Stimulated activated CD4-positive, alpha-beta T cell treated with anti-CD3 and anti-CD28 coated beads, Interleukin-1b, Interleukin-23, amount 100 ng/mL, for 48 hours (primary cell): Measurements from ENCODE around the gene MCTP1.

Experiments
- DNase-seq: peaks from one replicate; pipeline ENCODE4 v3.0.0-alpha.2; 2020

Gene MCTP1

GRCh38 chr5:95070453-95070852 is 214.4 kb downstream of the MCTP1 start:
- DNase-seq: no peak

DNA sequence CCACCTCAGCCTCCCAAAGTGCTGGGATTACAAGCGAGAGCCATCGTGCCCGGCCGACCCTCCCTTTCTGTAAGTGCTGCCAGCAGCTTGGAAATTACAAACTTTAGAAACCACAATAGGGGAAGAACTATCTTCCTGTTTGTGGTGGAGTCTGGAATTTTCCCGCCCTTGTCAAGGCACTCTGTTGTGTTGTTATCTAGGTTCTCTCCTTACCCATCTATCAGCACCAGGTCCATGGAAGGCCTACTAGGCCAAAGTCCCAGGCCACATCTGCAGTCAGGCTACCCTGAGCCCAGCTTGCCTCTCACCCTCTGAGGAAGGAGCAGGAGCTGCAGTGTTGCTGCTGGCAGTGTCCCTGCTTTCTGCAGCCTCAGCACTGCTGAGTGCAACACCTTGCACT is 214.9 kb downstream of the MCTP1 start:
- no peak for DNase-seq

DNA sequence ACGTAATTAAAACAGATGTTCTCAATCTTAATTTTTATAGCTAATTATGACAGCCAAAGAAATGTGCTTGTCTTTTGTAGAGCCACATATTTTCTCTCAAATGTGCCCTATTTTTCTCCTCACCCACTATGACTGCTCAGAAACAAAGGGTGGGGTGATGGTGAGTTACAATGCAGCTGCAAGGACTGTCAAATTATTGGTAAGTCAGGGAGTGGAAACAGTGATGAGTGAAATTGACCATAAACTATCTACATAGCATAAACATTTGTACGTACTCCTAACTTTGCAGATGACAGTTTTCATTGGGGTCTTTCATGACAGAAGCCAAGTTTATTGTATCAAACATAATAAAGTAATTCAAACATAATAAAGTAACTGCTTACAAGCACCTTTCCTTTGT is 215.9 kb downstream of the MCTP1 start:
- no peak for DNase-seq

DNA sequence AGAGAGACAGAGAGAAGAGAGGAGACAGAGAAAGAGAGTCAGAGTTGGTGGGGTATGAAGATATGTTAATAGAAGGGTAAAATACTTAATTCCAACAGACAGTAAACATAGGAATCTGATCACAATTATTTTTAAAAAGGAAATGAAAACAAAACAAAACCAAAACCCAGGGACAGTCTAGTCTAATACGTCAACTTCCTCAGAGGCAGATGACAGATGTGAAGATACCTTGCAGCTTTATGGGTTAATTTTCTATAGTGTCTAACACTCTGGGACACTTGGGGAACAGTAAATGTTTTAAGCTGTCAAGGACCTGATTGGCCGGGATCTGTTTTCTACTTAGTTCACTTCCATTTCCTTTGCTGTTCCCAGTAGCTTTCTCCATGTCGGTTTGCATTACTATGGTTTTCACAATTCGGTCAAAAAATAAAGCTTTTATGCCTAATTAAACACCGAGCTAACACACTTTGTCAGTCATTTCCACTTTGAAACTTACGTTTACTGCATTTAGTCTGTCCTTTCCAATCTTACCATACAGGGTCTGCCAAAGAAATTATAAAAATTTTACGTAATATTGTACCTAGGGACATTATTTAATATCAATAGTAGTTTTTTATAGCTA is 216.5 kb downstream of the MCTP1 start:
- DNase-seq: no peak

- DNase-seq: no peak
Measured at GRCh38 chr5:95066048-95066447, 218.8 kb downstream of the MCTP1 start.

- no peak for DNase-seq
Measured at GRCh38 chr5:95063492-95063891, 221.4 kb downstream of the MCTP1 start.

- no peak for DNase-seq
Measured at GRCh38 chr5:95060098-95060497, 224.8 kb downstream of the MCTP1 start.

DNA sequence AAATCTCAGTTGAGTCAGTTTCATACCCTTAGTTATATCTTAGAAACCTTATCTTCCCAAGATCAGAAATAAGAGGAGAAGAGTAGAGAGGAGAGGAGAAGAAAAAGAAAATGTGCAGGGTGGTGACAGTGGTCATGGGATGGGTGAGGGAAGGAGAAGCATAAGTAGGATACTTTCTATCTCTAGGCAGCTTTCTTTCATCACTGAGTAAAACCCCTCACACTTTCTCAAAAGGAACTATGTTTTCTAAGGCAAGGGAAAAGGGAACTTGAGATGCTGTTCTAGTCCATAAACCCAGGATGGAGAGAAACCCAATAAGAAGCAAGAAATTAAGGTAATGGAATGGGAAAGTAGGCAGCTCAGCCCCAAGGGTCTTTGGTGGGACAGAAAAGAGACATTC is 225.3 kb downstream of the MCTP1 start:
- DNase-seq: no peak

DNA sequence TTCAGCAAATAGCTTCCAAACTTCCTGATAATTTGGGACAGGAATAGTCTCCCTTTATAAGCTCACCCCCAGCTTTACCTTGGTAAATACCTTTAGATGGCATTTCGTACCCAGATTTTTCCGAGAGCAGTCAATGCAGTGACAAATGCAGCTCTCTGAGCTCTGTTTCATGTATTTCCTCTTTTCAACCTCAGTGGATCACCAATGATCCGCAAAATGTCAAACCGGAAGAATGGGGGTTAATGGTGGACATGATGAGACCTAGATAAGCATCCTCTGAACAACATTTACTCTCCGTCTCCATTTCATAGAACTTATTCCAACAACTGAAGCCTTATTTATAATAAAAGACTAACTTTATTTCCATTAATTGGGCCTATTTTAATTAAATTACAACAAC is 227.3 kb downstream of the MCTP1 start:
- DNase-seq: no peak

GRCh38 chr5:95053253-95053652 is 231.6 kb downstream of the MCTP1 start:
- DNase-seq: no peak

- no peak for DNase-seq
Measured at GRCh38 chr5:95050708-95051107, 234.2 kb downstream of the MCTP1 start.

DNA sequence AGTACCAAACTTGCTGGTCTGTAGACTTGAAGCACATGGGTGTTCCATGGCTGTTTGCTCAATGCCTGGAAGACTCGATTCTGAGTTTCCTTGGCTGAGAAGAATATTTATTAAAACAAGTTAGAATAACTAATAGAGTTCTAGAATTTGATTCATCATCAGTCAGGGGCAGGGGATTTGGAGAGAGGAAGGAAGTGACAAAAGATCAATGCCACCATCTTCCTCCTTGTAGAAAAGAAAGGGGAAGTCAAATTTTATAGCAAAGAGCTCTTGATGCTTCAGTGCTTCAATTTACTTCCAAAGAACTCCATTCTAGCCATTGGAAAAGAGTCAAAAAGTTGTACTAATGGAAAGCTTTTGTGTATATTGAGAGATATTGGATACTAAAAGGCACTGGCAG is 236.3 kb downstream of the MCTP1 start:
- no peak for DNase-seq

DNA sequence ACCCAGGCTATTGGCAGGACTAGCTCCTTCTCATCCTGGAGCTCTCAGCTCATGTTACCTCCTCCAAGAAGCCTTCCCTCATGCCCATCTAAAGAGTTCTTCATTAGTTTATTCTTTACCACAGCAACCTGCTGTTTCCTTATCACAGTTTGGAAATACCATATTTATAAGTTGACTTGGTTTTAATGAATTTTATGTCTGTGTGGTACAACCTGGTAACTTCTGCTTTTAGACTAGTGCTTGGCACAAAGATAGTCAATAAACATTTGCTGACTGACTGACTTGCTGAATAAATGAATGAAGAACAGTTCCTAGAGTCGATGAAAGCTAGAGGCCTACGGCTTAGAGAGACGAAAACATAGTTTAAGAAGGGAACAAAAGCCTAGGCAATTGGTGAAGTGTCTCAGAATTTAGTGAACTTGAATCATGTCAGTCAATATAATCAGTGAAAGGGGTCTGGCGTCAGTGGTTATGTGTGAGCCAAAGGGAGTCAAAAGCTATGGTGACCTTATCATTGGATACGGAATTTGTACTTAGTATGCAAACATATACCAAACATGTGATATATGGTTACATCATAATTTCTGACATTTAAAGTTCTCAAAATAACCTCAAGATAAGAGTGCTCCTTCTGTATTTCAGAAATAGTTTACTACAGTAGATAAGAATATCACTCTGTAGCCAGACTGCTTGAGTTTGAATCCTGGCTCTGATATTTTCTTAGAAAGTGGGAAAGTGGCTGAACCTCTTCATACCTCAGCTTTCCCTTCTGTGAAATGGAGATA is 239.5 kb downstream of the MCTP1 start:
- no peak for DNase-seq

- no peak for DNase-seq
Measured at GRCh38 chr5:95044096-95044495, 240.8 kb downstream of the MCTP1 start.

GRCh38 chr5:95043648-95044047 is 241.2 kb downstream of the MCTP1 start:
- no peak for DNase-seq

- DNase-seq: no peak
Measured at GRCh38 chr5:95043234-95043633, 241.7 kb downstream of the MCTP1 start.

GRCh38 chr5:95042037-95042436 is 242.9 kb downstream of the MCTP1 start:
- no peak for DNase-seq

GRCh38 chr5:95035891-95036685 is 248.8 kb downstream of the MCTP1 start:
- no peak for DNase-seq

- no peak for DNase-seq
Measured at GRCh38 chr5:95032801-95033200, 252.1 kb downstream of the MCTP1 start.

DNA sequence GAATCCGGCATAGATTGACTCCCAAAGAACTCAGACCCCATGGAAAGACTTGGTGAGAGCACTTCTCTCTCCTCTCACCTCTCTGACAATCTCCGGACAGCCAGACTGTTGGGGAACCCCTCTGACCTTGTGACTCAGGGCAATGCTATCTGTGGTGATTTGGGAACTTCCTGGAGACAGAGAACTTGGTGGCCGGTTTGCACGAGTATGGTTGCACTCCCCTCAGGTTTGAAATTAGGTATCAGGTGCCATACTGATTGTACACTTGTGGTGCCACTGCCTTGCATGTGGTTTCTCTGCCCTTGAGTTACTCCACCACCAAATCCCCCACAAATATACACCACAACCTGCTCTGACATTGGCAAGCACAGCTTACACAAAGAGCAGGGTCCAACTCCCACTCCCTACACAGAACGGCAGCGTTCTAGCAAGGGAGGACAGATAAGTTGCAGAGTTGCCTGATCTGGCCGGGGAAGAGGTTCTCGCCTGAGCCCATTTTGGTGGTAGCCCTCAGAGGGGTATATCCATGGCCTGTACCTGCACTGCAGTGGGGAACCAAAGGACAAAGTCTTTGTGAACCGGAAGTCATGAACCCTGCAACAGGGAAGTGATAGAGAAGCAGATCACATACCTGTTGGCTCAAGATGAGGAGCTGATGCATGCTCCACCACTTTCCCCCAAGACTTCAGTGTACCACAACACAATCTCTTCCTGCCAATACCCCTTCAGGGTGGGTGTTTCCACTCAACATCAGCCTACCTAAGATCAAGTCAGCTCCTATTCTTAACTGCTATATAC is 255.1 kb downstream of the MCTP1 start:
- DNase-seq: no peak

GRCh38 chr5:95027775-95028174 is 257.1 kb downstream of the MCTP1 start:
- DNase-seq: no peak

GRCh38 chr5:95027151-95027721 is 257.7 kb downstream of the MCTP1 start:
- no peak for DNase-seq

DNA sequence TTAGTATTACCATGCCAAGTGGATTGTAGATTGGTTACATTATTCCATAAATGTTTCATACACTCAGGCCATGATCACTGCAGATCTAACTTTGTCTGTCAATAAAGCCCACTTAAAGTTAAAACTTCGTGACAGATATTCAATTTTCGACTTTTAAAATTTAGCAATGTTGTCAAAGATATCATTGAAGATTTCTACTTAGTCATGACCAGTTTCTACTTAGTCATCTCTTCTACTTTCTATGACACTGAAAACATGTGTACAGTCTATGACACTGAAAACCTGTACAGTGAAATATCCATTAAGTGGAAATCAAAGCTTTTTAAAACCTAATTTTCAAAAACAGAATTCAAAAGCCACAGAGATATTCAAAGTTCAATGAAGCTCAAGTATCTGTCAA is 258.2 kb downstream of the MCTP1 start:
- DNase-seq: no peak
